GM10248 (cell line): ENCODE results near the gene ADAMTS13.

Source experiments
- CTCF ChIA-PET: fragments of 300-600 bp; sonication (Branson Sonifier 250); formaldehyde crosslinking; extraction: SDS; loops from one replicate; lab custom pipeline; 2021; ENCODE audit warnings: antibody characterized with exemption; lab: Yijun Ruan, JAX
- POLR2A ChIA-PET: fragments of 350-650 bp; sonication (Branson Sonifier 250); formaldehyde crosslinking; extraction: SDS; loops from one replicate; lab custom pipeline; 2020; ENCODE audit warnings: antibody characterized with exemption; lab: Yijun Ruan, JAX
- DNase-seq: peaks from one replicate; pipeline ENCODE4 v3.0.0; 2012; ENCODE audit errors: extremely low spot score
- TF ChIP-seq, protein P1 (sequence below): IDR thresholded peaks from 2 replicates; pipeline ENCODE4 v1.5.1; 2012; ENCODE audit warnings: mild to moderate bottlenecking, low read depth; ENCODE audit errors: extremely low read depth, missing control alignments, control extremely low read depth

Gene ADAMTS13

GRCh38 chr9:133397895-133398294 lies 24.3 kb upstream of the ADAMTS13 start:
- ChIA-PET CTCF (interaction anchor here (1.2 kb wide), 1 partner anchor 8 kb away, joined by 4 read pairs; no protein-coding TSS in a partner anchor), POLR2A (no interaction called here)
- DNase-seq: no peak
- TF ChIP-seq, protein P1, sequence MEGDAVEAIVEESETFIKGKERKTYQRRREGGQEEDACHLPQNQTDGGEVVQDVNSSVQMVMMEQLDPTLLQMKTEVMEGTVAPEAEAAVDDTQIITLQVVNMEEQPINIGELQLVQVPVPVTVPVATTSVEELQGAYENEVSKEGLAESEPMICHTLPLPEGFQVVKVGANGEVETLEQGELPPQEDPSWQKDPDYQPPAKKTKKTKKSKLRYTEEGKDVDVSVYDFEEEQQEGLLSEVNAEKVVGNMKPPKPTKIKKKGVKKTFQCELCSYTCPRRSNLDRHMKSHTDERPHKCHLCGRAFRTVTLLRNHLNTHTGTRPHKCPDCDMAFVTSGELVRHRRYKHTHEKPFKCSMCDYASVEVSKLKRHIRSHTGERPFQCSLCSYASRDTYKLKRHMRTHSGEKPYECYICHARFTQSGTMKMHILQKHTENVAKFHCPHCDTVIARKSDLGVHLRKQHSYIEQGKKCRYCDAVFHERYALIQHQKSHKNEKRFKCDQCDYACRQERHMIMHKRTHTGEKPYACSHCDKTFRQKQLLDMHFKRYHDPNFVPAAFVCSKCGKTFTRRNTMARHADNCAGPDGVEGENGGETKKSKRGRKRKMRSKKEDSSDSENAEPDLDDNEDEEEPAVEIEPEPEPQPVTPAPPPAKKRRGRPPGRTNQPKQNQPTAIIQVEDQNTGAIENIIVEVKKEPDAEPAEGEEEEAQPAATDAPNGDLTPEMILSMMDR: no peak

GRCh38 chr9:133400292-133400691 lies 21.9 kb upstream of the ADAMTS13 start:
- DNase-seq: no peak
- ChIA-PET POLR2A (no interaction called here), CTCF (no interaction called here)
- TF ChIP-seq, protein P1: no peak

GRCh38 chr9:133401588-133401987 lies 20.6 kb upstream of the ADAMTS13 start:
- POLR2A ChIA-PET: no interaction called here
- no peak for DNase-seq
- CTCF ChIA-PET: no interaction called here
- TF ChIP-seq, protein P1: no peak

GRCh38 chr9:133402689-133403088 lies 19.5 kb upstream of the ADAMTS13 start:
- DNase-seq: no peak
- POLR2A ChIA-PET: interaction anchor here (0.5 kb wide), 1 partner anchor 1400 kb away, joined by 3 read pairs; no protein-coding TSS in a partner anchor
- TF ChIP-seq, protein P1: no peak
- CTCF ChIA-PET: interaction anchor here (0.7 to 1.7 kb wide), 4 partner anchors 15 to 84 kb away, joined by 3 to 5 read pairs (median 3); partner anchors contain the start of gene REXO4

GRCh38 chr9:133403766-133404453 lies 18.3 kb upstream of the ADAMTS13 start:
- POLR2A ChIA-PET: no interaction called here
- CTCF ChIA-PET: interaction anchor here (0.7 to 1.9 kb wide), 8 partner anchors 8 to 218 kb away, joined by 3 to 8 read pairs (median 4); partner anchors contain the start of gene REXO4
- TF ChIP-seq, protein P1: peak; percentile 48
- peak; percentile 49 for DNase-seq

DNA sequence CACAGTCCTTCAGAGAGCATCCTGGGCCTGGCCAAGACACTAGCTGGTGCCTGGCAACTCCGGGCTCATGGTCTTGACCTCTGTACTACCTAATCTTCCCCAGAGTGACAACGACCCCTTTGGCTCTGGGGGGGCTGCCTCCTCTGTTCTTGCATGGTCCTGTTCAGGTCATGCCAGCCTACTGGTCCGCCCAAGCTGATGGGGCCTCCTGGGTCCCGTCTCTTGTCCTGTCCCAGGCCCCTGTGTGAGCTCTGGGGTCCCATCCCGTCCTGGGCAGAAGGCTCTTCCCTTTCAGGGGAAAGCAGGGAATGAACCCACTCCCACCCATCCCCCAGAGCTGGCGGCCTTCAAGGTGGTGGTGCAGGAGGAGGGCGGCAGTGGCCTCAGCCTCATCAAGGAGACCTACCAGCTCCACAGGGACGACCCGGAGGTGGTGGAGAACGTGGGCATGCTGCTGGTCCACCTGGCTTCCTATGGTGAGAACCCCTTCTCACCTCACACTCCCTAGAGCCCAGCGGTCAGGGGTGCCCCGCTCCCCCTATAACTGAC lies 17.6 kb upstream of the ADAMTS13 start:
- POLR2A ChIA-PET: no interaction called here
- CTCF ChIA-PET: interaction anchor here (0.7 to 1.9 kb wide), 6 partner anchors 9 to 218 kb away, joined by 3 to 8 read pairs (median 4); partner anchors contain the start of gene REXO4
- no peak for DNase-seq
- TF ChIP-seq, protein P1: no peak
